Smooth muscle cell of the brain vasculature (primary cell): Measurements from ENCODE around the gene PTPN21.

Experiments used
- DNase-seq: peaks from one replicate; pipeline ENCODE4 v3.0.0-alpha.2; 2012; ENCODE audit warnings: low read depth, low spot score

The PTPN21 gene

DNA sequence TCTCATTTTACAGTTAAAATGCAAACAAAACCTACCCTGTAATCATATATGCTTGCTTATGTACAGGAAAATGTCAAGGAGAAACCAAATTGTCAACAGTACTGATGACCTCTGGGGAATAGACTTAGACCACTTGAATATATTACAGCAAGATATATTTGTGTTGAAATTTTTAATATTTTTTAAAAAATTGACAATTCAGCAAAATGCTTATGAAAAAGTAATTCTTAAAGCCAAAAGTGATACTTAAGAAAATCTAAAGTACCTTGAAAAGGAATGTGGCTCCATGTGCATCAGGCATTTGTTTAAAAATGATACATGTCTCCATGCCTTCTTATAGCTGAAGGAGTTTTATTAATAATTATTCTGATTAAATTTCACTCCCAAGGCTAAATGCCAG lies 49.2 kb downstream of the PTPN21 start:
- no peak for DNase-seq

DNA sequence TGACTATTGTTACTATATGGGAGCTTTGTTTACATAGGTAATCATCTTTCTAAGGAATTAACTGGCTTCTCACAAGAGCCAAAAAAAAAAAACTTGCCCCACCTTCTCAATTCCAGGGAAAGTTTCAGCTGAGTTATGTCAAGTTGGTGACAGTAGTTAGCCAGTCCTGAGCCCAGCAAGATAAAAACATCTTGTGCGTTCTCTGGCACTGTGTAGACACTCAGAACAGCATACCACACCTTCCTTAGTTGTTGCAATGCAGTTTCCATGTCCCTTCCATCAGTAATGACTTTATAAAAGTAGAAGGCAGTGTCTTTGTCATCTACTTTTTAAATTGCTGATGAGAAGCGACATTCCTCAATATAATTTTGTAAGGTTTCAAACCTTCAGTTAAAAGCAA lies 50.2 kb downstream of the PTPN21 start:
- DNase-seq: no peak

DNA sequence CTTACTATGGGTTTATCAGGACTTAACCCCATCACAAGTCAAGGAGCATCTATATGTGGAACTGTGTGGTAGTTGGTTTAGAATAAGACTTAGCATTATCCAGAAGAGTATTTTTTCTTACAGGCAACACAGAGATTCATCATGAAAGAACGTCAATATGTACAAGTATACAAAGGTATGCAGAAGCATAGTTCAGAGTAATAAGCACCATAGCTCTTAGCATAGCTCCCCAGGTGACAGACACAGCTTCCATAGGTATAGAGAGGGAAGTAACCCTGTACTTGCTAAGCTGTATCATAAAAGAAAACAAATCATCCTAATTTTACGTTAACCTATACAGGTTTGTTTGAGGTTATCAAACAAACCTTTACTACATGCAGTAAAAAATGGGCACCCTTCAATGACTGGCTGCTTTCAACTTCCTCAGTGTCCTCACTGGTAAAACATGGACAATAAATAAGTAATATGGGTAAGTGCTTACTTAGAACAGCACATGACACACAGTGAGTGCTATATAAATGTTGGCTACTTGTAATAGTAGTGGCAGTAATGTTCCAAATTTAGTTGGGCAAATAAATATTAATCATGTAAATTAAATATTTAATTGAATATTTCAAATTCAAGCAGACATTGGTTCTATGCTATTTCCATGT lies 50.9 kb downstream of the PTPN21 start:
- no peak for DNase-seq

DNA sequence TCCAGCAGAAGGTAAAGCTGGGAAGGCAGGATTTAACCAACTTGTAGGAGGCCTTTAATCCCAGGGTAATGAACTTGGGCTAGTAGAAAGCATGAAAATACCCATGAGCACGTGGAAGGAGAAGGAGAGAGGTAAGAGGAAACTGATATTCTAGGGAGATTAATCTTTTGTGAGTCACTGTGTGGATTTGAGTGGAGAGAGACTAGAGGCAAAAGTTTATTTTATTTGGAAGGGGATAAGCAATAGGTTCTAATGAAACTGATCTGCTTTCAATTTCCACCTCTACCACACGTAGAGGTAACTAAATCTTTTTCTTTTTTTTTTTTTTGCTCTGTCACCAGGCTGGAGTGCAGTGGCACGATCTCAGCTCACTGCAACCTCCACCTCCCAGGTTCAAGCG lies 52.1 kb downstream of the PTPN21 start:
- no peak for DNase-seq

DNA sequence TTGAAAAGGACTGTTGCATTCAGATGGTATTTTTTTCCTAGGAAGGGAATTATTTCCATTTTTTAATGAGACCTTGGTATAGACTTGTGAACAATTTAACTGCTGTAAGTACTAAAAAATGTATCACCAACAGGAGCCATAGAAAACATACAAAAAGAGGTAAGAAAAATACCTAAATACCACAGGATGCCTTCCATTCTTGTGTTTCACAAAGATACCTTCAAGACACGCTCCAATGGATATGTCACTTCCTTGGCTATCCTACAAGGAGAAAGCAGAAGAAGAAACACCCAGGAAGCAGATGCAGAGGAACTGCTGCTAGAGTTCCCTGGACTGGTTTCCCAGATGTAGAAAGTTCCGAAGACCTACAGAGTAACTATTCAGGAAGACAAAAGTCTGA lies 54.2 kb downstream of the PTPN21 start:
- DNase-seq: no peak

DNA sequence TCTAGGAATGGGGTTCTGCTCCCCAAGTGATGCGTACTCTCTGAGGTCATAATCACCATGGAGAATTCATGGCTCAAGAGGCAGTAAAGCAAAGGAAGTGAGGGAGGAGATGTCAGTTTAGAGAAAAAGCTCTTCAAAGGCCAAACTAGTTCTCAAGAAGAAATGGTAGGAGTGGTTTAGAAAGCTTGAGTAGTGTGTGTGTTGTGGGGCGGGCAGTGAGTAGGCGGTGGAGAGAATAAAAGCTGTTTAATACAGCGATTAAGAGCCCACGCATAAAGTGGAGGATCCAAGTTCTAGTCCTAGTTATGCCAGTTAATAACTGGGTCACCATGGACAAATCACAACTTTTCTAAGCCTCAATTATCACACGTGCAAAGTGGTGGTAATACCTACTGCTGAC lies 55.6 kb downstream of the PTPN21 start:
- DNase-seq: no peak

DNA sequence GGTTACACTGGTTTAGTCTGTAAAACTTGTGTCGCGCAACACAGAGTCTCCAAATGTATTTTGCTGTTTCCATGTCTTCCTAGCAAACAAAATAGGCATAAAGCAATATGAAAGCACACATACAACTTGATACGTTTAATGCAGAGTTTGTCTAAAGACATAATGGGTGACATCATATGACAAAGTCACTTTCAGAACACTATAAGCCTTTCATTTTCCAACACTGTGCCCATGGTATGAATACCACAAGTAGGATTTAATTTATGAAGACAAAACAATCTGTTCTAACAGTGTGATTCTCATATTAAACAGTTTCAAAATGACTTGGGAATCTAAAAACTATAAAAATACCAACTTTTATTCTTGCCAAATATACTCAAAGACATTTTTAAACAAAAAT lies 58.4 kb downstream of the PTPN21 start:
- no peak for DNase-seq

DNA sequence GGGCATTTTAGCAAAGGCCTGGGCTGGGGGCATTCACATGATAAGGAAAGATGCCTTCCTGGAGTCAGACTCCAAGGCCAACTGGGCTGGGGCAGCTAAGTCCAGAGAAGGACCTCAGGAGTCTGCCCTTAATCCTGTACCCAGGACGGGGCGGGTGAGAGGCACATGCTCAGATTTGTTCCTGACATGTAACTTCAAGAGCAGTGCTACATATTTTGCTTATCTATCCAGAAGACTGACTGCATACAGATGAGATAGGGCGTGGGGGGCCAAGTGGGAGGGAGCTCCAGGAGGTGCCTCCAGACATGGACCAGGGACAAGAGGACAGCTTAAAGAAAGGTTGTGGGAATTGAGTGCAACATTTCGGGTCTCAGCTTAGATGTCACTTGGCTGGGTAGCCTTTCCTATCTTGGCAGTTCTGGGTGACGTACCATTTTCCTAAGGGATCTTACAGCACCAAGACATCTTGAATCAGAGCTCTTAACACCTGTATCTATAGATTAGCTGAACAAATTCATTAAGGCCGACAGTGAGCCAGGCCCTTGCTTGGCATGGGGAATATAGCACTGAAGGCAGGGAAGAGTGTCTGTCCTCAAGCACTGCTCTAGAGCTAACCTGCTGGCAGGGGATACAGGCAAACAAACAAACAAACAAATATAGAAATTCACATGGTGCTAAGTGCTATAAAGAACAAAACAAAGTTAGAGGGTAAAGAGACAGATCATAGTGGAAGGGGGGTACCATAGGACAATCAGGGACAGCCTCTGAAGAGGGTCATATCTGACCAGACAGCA lies 61.2 kb downstream of the PTPN21 start:
- no peak for DNase-seq

DNA sequence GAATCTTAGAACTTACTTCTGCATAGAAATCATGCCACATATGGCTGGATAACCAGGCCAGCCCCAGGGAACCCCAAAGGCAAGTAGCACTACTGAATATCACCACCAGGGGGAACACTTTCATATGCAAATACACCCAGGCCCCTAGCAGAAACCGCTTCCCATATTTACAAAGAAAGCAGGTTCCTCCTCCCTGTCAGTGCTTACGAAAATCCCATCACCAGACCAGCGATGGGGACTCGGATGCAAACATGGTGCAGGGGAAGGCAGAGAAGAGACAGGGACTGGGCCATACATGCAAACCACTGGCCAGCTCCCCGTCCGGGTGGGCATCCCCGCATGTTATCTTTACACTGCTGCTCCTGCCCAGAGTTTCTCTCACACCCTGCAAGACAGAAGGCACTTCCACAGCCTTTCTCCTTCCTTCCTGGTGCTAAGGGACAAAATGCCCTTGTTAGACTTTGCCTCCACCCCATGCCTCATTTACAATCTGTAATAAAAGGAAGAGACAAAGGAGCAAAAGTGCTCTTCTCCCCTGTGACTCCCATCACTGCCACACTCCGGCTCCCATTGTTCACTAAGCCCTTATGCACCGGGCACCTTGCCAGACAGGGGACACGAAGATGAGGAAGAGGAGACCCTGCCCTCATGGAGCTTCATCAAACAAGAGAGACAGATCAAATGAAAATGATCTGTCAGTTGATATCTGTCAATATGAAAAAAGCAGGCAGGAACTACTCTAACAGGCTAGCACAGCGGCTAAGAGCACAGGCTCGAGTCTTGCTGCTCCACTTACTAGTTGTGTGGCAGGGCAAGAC lies 62.3 kb downstream of the PTPN21 start:
- peak; percentile 58 for DNase-seq

DNA sequence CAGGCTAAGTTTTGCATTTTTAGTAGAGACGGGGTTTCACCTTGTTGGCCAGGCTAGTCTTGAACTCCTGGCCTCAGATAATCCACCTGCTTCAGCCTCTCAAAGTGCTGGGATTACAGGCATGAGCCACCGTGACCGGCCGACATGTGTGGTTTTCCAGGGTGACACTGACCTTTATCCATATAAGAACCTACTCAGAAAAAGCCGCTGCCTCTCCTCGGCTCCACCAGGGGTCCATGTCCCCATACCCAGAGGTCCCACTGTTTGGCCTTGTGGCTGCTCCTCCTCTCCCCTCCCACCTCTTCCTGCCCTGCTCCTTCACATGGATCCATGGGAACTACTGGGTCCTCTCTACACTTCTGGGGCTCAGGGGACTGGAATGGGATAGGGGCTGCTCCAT lies 64.6 kb downstream of the PTPN21 start:
- DNase-seq: no peak

DNA sequence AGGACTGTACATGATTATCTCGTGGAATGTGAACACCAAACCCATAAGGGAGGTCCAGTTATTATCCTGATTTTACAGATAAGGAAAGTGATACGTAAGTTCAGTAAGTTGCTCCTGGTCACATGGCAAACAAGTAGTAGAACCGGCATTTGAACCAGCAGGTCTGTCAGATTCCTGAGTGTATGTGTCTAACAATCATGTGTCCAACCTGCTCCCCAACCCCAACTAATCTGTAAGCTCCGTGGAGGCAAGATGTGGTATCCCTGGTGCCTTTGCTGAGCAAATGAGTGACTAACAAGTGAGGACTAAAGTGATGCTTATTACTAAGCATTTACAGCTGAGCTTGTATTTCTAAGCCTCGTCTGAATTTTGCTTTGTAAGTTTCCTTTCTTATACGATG lies 65.9 kb downstream of the PTPN21 start:
- DNase-seq: no peak

DNA sequence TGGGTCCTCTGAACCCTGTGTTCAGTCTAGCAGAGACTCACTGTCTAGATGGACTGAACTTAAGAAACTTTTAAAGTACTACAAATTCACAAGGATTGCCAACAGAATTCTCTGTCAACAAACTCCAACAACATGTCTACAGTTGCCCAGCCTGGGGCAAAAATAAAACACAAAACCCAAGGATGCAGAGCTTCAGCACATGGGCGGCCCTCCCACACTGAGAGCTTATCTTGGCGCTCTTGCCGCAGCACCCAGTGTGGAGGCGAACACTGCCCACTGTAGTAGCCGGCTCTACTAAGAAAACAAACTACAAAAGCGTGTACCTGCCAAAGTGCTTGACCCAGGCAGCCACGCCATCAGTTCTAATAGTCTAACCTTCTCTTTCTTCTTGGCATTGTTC lies 66.7 kb downstream of the PTPN21 start:
- no peak for DNase-seq

DNA sequence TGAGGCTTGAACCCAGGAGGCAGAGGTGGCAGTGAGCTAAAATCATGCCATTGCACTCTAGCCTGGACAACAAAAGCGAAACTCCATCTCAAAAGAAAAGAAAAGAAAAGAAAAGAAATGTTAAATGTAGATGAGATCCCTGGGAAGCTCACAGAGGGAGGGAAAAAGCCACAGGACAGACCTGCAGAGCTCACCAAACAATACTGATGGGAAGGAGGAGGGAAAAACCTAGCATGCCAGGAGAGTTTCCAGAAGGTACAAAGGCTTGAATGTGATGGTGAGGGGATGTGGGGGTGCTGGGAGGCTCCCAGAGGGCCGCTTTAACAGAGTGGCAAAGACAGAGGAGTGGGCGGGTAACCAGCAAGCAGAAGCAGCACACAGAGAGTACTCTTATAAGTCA lies 72.3 kb downstream of the PTPN21 start:
- DNase-seq: no peak

DNA sequence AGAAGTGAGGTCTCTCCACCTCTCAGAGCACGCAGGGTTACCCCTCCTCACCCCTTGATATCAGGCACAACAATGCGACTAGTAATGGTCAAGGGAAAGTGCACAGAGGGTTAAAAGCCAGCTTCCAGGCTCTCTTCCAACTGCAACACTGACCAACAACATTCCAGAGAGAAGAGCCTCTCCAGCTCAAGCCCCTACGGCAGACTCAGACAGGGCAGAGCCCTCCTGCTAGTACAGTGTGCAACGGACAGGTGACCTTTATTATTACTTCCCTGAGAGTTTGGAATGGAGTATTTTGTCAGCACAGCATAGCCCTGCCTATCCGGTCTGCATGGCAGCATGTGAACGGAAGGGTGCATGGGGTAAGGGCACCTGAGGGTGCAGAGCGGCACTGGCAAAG lies 73.0 kb downstream of the PTPN21 start:
- no peak for DNase-seq

DNA sequence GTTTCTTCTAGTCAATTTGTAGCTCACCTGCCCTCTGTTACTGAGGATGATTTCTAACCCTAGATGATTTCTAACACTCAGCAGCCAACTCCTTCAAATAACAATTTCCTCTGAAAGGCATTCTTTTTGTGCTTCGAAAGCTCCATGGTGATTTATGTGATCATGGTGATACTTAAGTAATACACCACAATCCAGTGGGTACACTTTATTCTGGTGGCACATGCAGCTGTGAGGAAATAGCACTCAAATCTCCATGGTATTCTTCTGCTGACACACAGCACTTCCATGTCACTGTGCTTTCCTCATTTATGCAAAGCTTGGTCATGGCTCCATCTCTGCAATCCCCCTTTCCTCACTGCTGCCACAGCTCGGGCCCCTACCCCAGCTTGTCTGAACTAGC lies 73.7 kb downstream of the PTPN21 start:
- DNase-seq: no peak

DNA sequence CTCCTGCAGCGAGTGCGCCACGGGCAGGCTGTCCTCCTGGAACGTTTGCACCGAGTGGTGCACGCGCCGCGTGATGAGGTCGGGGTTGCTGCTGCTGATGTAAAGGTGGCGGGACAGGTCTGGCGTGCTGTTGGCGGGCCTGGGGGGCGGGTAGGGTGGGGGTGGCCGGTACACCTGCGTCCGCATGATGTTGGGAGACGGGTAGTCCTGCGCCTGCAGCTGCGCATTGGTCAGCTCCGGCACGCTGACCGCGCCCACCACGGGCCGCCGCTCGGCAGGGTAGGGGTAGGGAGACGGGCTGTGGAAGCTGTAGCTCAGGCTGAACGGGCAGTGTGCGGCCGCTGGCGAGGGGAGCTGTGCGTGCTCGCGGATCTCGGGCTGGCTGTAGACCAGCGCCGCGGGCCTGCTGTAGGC lies 75.2 kb downstream of the PTPN21 start:
- DNase-seq: no peak

DNA sequence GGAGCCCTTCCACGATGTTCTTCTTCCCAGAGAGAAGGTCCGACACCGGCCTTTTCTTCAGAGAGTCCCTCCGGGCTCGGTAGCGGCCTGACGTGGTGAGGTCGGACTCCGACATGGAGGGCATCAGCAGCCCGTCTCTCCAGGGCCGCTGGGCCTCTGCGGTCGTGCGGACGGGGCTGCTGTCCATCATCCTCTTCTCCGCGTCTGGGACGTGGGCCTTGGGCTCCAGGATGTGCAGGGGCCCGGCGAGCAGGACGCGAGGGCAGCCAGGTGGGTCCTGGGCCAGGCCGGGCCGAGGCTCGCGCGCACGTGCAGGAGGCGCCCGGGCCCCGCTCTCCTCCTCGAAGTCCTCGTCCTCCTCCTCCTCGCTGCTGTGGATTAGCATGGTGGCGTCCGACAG lies 75.9 kb downstream of the PTPN21 start:
- DNase-seq: no peak

DNA sequence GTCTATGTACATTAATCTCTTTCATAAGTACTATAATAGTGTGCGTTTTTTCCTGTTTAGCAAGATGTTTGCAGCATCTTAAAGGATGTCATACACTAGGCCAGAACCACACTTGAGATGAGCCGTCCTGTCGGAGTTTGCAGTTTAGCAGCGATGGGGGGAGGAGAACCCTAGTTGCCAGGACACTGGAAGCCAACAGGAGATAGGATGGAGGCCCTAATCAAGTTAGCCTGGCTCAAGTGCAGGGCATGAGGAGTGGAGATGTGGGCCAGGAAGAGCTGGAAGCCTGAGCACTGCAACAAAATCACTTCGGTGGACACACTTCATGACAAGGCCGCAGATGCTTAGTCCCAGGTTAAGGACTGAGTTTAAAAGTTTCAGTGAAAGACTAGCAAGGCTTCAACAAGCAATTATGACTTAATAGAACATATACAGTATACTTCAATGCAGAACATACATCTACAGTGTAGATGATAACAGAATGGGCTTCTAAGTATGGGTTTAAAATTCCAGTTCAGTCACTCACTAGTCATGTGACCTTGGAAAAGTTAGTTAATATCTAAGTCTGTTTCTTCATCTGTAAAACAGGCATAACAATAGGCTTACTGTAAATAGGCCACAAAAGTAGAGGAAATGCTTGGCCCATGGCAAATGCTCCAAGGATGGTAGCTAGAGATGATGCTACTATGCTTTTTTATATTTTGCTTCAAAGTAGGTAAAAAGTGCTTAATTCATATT lies 77.1 kb downstream of the PTPN21 start:
- DNase-seq: no peak

DNA sequence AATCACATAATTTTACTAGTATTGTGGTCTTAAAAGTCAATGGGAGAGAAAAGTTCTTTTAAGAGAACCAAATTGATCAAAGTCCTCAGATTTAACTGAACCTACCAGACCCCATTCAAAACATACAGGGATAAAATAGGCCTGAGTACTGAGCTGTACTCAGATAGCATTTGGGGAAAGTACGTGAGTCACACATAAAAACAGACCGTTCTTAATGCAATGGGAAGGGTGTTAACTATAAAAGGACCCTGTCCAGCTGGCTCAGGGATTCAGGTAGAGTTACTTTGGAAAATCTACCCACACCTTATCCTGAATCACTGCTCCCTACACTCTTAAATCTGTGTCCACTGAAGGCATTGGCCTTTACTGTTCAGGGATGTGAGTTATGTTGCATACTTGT lies 78.0 kb downstream of the PTPN21 start:
- DNase-seq: no peak

DNA sequence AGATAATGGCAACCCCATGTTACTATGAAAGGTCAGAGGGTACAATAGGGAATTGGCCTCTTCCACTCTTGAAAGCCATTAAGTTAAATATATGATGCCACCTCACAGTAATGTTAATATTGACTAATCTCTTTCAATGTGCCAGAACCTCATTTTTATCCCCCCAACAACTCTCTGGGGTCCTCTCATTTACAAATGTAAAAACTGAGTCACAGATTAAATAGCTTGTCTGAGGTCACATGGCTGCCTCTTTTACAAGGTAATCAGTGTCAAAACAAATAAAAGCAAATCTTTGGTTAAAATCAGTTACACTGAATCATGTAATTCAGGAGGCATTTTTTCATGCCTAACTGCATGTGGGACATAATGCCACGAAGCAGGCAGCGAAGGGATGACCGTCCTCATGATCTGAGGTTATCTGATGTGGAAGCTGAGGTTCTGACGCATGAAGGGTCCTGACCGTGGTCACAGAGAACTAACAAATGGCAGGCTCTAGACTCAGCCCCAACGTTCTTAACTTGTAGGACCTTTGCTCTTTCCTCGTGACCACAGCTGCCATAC lies 78.5 kb downstream of the PTPN21 start:
- DNase-seq: no peak

DNA sequence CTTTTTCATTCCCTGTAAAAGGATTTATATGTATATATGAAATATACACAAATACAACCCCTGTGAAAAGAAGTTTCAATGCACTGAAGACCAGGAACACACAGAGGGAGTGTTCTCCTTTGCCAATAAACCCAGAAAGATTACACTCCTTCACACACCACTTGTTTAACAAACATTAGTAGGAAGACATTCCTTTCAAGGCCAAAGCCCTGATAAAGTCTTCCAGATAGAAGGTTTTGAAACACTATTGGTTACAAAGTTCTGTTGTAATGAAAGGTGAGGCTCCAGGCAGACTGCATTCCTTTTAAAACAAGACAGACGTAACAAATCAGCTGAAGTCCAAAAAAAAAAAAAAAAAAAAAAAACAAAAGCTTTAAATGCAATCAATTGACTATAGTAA lies 81.0 kb downstream of the PTPN21 start:
- no peak for DNase-seq
